OCI-LY7 (cell line): ENCODE results near the gene NUDT8.

Experiments
- EZH2phosphoT487 ChIP-seq: fragments of 200-600 bp; sonication (generic); IDR thresholded peaks from 2 replicates; pipeline ENCODE4 v1.6.1; 2018; ENCODE audit warnings: low read depth, borderline replicate concordance, mild to moderate bottlenecking, mixed run types, antibody characterized with exemption, low read length, moderate library complexity, mixed read lengths
- TF ChIP-seq, protein P1 (sequence below): fragments of 200-600 bp; sonication (generic); conservative IDR thresholded peaks from 2 replicates; pipeline ENCODE4 v1.5.1; 2014; ENCODE audit warnings: mild to moderate bottlenecking, antibody characterized with exemption, low read length, moderate library complexity, mixed read lengths

DNA sequence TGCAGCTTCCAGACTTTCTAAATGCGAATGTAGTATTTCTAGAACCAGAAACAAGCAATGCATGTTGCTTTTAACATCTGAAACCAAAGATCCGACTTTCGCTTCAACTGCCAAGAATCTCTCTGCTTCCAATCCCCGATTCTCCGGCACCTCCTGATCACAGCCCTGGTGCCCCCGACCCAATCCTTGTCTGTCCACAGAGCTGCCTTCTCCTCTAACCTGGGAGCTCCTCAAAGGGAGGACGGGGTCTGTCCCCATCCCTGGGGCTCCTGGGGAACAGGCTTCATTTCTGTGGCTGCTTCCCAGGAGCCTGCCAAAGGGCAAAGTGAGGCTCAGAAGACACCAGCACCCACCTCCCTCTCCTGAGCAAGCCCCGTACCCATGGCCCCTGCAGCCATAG is 44.2 kb upstream of the NUDT8 start:
- no peak for TF ChIP-seq EZH2phosphoT487
- TF ChIP-seq, protein P1, sequence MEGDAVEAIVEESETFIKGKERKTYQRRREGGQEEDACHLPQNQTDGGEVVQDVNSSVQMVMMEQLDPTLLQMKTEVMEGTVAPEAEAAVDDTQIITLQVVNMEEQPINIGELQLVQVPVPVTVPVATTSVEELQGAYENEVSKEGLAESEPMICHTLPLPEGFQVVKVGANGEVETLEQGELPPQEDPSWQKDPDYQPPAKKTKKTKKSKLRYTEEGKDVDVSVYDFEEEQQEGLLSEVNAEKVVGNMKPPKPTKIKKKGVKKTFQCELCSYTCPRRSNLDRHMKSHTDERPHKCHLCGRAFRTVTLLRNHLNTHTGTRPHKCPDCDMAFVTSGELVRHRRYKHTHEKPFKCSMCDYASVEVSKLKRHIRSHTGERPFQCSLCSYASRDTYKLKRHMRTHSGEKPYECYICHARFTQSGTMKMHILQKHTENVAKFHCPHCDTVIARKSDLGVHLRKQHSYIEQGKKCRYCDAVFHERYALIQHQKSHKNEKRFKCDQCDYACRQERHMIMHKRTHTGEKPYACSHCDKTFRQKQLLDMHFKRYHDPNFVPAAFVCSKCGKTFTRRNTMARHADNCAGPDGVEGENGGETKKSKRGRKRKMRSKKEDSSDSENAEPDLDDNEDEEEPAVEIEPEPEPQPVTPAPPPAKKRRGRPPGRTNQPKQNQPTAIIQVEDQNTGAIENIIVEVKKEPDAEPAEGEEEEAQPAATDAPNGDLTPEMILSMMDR: no peak
